Effector memory CD8-positive, alpha-beta T cell (primary cell): Measurements from ENCODE around the gene PCYT1B.
"Not testable (repeated sequence)": the region's sequence is repeated elsewhere in the genome, so short reads cannot be mapped to it uniquely, and the experiment has no call there.

Experiments used
- ATAC-seq: fragments of 150-1000 bp; cut with Tn5 transposase; replicated peaks from 2 replicates; pipeline ENCODE4 v1.10.0; 2021; ENCODE audit warnings: mild to moderate bottlenecking, moderate library complexity
- DNase-seq, 3 experiments: peaks; one replicate each; pipeline ENCODE4 v3.0.0; 2021
- H3K27ac Mint-ChIP-seq, 2 donors: one replicate each; pipeline ENCODE4 v1.8.0; 2022; ENCODE audit warnings: mild to moderate bottlenecking in 2 of 2, mixed read lengths in 2 of 2, moderate library complexity in 2 of 2
- H3K27me3 Mint-ChIP-seq, 2 donors: one replicate each; pipeline ENCODE4 v1.8.0; 2022; ENCODE audit warnings: mixed read lengths in 2 of 2
- H3K36me3 Mint-ChIP-seq: one replicate; pipeline ENCODE4 v1.8.0; 2022; ENCODE audit warnings: mild to moderate bottlenecking, moderate library complexity, mixed read lengths; ENCODE audit not compliant: insufficient read depth
- H3K4me1 Mint-ChIP-seq, 2 donors: one replicate each; pipeline ENCODE4 v1.8.0; 2022; ENCODE audit warnings: low read depth in 2 of 2, mixed read lengths in 2 of 2
- H3K4me3 Mint-ChIP-seq, 2 donors: one replicate each; pipeline ENCODE4 v1.8.0; 2022; ENCODE audit warnings: mild to moderate bottlenecking in 2 of 2, mixed read lengths in 2 of 2, moderate library complexity in 2 of 2
- H3K9me3 Mint-ChIP-seq, 2 donors: one replicate each; pipeline ENCODE4 v1.8.0; 2022; ENCODE audit warnings: mixed read lengths in 2 of 2

PCYT1B gene

DNA sequence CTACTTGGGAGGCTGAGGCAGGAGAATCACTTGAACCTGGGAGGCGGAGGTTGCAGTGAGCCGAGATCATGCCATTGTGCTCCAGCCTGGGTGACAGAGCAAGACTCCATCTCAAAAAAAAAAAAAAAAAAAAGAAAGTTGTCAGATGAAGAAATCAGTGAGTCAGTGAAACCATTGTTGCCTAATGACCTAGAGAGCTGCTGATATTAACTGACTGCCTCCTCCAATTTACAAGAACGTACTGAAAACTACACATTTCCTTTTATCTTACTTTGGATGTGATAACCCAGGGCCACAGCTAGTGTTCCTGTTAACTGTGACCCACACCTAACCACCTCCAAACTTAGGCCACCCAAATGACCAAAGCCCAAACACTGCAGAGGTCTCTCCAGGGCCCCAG is 41.2 kb downstream of the PCYT1B start:
- not testable (repeated sequence) for H3K4me3 Mint-ChIP-seq, H3K27ac Mint-ChIP-seq, H3K36me3 Mint-ChIP-seq, DNase-seq, ATAC-seq, H3K9me3 Mint-ChIP-seq, H3K4me1 Mint-ChIP-seq
- peaks cover 0 to 11% of the 10 kb centered on the region in 2 donors for H3K27me3 Mint-ChIP-seq

DNA sequence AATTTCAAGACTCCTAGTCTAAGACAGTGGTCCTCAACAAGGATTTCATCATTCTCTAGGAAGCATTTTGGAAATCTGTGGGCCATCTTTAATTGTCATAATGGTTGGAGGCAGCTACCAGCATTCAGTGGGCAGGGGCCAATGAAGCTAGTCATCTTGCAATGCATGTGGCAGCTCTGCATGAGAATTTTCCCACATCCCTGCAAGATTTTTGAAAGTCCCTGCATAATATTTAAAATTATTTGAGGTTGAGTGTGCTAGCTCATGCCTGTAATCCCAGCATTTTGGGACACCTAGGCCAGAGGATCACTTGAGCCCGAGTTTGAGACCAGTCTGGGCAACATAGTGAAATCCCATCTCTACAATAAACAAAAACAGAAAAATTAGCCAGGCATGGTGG is 44.0 kb downstream of the PCYT1B start:
- H3K36me3 Mint-ChIP-seq = no peaks in the 10 kb centered on the region
- DNase-seq (no peak), ATAC-seq (no peak)
- no peaks in the 10 kb centered on the region for H3K4me1 Mint-ChIP-seq
- peaks cover 0 to 11% of the 10 kb centered on the region in 2 donors for H3K27me3 Mint-ChIP-seq
- no peak overlapping the region for H3K27ac Mint-ChIP-seq
- H3K4me3 Mint-ChIP-seq = no peak overlapping the region
- no peaks in the 10 kb centered on the region for H3K9me3 Mint-ChIP-seq

DNA sequence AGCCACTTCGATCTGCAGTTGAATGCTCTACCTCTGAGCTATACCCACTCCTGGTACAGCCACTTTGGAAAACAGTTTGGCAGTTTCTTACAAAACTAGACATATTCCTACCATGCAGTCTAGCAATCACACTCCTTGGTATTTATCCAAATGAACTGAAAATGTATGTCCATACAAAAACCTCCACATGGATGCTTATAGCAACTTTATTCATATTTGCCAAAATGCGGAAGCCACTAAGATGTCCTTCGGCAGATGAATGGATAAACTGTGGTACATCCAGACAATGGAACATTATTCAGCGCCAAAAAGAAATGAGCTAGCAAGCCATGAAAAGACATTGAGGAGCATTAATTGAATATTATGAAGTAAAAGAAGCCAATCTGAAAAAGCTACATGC is 45.3 kb downstream of the PCYT1B start:
- no peak for DNase-seq
- no peak for ATAC-seq

DNA sequence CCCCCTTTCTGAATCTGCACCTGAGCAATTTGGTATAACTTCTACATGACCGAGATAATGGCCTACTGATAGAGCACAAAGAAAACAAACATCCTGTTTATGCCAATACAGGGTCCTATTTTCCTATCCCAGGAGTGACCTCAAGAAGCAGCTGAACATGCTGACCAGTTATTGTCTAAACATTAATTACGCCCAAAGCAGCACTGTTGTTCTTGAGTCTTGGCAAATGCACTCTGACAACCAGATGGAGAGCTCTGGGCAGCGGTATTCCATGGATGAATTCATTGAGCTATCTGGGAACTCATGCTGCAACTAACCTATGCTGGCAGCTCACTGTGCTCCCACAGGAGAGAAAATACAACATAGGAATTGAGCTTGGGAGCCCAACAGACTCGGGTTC is 52.6 kb downstream of the PCYT1B start:
- ATAC-seq = no peak
- Mint-ChIP-seq H3K27me3 (peaks cover 9% of the 10 kb centered on the region in 2 donors), H3K27ac (no peak overlapping the region), H3K36me3 (no peaks in the 10 kb centered on the region), H3K4me1 (no peaks in the 10 kb centered on the region), H3K9me3 (no peaks in the 10 kb centered on the region), H3K4me3 (no peak overlapping the region)
- DNase-seq = no peak

More for the DNA sequence above, 45.3 kb downstream of the PCYT1B start:
- no peaks in the 10 kb centered on the region for H3K36me3 Mint-ChIP-seq
- no peak overlapping the region for H3K4me3 Mint-ChIP-seq
- H3K4me1 Mint-ChIP-seq = no peaks in the 10 kb centered on the region
- H3K27me3 Mint-ChIP-seq = peaks cover 0 to 11% of the 10 kb centered on the region in 2 donors
- H3K27ac Mint-ChIP-seq = no peak overlapping the region
- H3K9me3 Mint-ChIP-seq = no peaks in the 10 kb centered on the region

DNA sequence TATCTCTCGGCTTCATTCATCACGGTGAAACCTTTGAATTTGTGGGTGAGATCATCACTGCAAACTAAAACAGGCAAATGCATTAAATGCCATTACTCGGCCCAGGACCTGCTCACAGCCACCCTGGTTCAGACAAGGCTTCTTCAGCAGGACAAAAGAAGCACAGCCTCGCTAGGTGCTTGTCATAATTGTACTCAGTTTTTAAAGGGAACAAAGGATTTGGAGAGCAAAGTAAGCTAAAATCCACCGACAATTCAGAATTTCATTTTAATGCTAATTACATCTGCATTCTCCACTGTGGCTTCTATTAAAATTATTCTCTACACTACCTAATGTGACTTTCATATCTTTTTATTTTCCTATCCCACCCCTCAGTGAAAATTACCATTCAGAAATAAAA is 57.0 kb downstream of the PCYT1B start:
- no peak overlapping the region for H3K27ac Mint-ChIP-seq
- no peak overlapping the region for H3K4me3 Mint-ChIP-seq
- H3K4me1 Mint-ChIP-seq = no peaks in the 10 kb centered on the region
- no peaks in the 10 kb centered on the region for H3K9me3 Mint-ChIP-seq
- ATAC-seq (no peak), DNase-seq (no peak)
- peaks cover 9% of the 10 kb centered on the region in 2 donors for H3K27me3 Mint-ChIP-seq
- H3K36me3 Mint-ChIP-seq = no peaks in the 10 kb centered on the region

DNA sequence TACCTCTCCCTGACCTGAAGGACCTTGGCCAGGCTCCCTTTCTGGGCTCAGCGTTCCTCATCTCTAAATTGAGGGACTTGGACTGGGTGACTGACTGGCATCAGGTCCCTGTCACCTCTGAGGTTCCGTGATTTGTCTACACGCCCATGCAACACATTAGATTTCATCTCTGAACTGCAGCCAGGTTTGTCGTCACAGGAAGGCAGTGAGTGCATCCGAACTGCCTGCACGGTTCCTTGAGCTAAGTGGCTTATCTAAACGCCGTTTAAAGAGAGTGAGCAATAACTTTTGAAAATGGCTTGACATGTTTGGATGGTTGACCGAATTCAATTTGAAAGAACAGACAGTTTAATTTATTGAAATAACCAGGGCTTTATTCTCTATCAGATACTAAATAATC is 70.1 kb downstream of the PCYT1B start:
- no peak for DNase-seq
- no peak for ATAC-seq
- Mint-ChIP-seq H3K27ac (no peak overlapping the region), H3K27me3 (peaks cover 6 to 12% of the 10 kb centered on the region in 2 donors), H3K9me3 (no peaks in the 10 kb centered on the region), H3K4me1 (no peaks in the 10 kb centered on the region), H3K36me3 (no peaks in the 10 kb centered on the region), H3K4me3 (no peak overlapping the region)

DNA sequence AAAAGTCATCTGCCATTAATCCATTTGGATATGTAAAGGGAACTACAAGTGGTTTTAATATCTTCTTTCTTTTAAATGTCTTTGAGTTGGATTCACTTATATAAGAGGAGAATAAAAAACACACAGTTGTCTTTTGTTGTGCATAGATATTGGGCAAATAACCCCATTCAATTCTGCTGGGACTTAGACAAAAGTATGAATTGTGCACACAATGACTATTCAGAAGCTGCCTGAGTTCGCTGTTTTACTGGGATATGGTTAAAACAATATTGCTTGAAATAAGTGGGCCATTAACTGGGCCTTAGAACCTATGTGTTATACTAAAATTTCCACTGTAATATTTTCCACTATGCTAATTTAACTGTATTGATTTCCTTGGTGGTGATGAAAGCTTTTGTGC is 71.7 kb downstream of the PCYT1B start:
- Mint-ChIP-seq H3K36me3 (no peaks in the 10 kb centered on the region), H3K4me1 (no peaks in the 10 kb centered on the region), H3K27ac (no peak overlapping the region), H3K27me3 (no peaks in the 10 kb centered on the region), H3K4me3 (no peak overlapping the region), H3K9me3 (no peaks in the 10 kb centered on the region)
- ATAC-seq = no peak
- DNase-seq = no peak

DNA sequence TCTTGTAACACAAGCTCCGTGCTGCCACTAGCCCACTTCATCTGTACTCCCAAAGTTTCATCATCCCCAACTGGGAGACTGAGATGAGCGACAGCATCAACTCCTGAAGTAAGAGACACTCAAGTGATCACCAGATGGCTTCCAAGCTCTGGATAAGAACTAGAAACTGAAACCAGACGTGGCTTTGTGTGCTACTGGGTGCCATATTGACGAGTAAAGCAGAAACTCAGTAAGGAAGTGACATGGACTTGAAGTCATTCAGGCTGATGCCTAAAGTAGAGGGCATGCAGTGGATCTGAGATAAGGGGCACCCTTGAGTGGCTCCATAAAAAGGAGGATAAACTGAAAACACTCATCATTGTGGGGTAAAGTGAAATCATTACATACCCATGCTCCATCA is 72.4 kb downstream of the PCYT1B start:
- H3K27ac Mint-ChIP-seq = no peak overlapping the region
- H3K36me3 Mint-ChIP-seq = no peaks in the 10 kb centered on the region
- no peak overlapping the region for H3K4me3 Mint-ChIP-seq
- peaks cover 0 to 1% of the 10 kb centered on the region in 2 donors for H3K27me3 Mint-ChIP-seq
- no peaks in the 10 kb centered on the region for H3K4me1 Mint-ChIP-seq
- no peaks in the 10 kb centered on the region for H3K9me3 Mint-ChIP-seq
- DNase-seq = no peak
- no peak for ATAC-seq

DNA sequence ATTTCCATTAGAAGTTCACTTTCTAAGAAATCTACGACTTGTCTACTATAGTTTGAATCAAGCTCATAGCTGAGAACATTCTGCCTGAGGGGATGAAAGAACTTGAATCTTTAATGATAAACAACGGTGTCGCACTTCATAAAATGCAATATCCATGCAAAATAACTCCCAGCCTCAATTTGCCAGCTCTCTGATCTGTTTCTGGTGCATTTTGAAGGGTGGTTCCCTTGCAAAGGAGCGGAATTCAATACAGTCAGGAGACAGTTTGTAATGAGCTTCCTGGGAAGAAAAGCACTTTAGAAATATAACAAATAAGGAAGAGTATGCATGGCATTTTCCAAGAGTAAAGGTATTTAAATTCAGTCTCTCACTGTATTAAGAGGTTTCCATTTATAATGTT is 80.0 kb downstream of the PCYT1B start:
- no peaks in the 10 kb centered on the region for H3K4me1 Mint-ChIP-seq
- DNase-seq = no peak
- no peak overlapping the region for H3K27ac Mint-ChIP-seq
- H3K36me3 Mint-ChIP-seq = no peaks in the 10 kb centered on the region
- H3K4me3 Mint-ChIP-seq = no peak overlapping the region
- no peak for ATAC-seq
- H3K9me3 Mint-ChIP-seq = no peaks in the 10 kb centered on the region
- peaks cover 9 to 29% of the 10 kb centered on the region in 2 donors for H3K27me3 Mint-ChIP-seq

DNA sequence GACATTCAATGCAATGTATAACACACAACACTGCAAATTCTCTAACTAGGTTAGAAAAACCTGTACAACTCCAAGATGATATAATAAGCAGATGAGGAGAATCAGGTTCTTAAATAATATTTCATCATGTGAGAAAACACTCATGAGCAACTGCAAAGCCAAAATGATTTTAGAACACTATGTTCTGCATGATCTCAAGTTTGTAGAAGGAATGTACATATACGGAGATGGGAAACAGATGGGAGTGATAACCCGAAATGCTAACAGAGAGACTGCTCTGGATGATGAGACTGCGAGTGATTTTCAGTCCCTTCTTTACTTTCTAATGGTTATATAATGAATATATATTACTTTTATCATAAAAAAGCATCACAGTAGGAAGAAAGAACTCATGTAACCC is 80.9 kb downstream of the PCYT1B start:
- Mint-ChIP-seq H3K4me3 (no peak overlapping the region), H3K27ac (no peak overlapping the region), H3K9me3 (no peaks in the 10 kb centered on the region), H3K4me1 (no peaks in the 10 kb centered on the region), H3K27me3 (peaks cover 9 to 29% of the 10 kb centered on the region in 2 donors), H3K36me3 (no peaks in the 10 kb centered on the region)
- DNase-seq = no peak
- ATAC-seq = no peak

DNA sequence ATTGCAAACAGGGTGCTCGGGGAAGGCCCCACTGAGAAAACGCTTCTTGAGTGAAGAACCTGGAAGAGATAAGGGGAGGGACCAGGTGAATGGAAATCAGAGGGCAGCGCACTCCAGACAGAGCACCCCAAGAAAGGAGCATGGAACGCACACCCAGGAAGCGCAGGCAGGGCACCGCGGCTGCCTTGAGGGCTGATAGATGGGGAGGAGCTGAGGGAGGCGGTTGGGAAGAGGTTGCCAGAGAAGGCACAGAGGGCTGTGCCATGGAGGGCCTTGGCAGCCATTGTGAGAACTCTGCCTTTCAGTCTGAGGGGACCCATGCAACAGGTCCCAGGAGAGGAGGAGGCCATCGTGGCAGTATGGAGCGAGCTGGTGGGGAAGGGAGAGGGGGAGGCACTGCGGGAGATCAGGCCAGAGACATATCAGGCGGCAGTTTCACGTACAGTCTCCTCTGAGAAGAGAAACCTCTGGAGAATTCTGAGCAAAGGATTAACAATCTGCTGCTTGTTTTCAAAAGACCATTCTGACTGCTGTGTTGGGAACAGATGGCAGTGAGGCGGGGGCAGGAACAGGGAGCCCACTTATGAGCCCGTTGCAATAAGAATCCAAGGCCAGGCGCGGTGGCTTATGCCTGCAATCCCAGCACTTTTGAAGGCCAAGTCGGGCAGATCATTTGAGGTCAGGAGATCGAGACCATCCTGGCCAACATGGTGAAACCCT is 83.7 kb downstream of the PCYT1B start:
- H3K9me3 Mint-ChIP-seq = no peaks in the 10 kb centered on the region
- ATAC-seq (no peak), DNase-seq (no peak)
- no peaks in the 10 kb centered on the region for H3K4me1 Mint-ChIP-seq
- no peaks in the 10 kb centered on the region for H3K36me3 Mint-ChIP-seq
- H3K4me3 Mint-ChIP-seq = no peak overlapping the region
- peaks cover 9 to 21% of the 10 kb centered on the region in 2 donors for H3K27me3 Mint-ChIP-seq
- H3K27ac Mint-ChIP-seq = no peak overlapping the region

DNA sequence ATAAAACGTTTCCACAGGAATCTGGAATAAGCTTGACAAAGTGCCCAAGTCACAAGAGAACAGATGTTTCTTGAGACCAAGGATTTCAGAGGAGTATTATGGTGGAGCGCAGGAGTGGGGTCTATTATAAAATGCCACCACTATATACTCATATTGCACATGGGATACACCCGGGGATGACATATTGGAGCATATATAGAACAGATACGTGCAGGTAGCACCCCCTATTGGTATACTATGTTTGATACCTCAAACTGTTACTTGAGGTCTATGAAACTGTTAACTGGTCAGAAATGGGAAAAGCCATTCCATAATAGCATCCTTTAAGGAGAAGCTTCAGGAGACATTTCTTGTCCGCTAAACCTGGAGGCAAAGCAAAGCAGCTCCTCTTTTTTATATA is 86.0 kb downstream of the PCYT1B start:
- Mint-ChIP-seq H3K4me1 (no peaks in the 10 kb centered on the region), H3K4me3 (no peak overlapping the region), H3K9me3 (no peaks in the 10 kb centered on the region), H3K36me3 (no peaks in the 10 kb centered on the region), H3K27ac (no peak overlapping the region), H3K27me3 (peaks cover 9 to 21% of the 10 kb centered on the region in 2 donors)
- ATAC-seq = no peak
- no peak for DNase-seq

DNA sequence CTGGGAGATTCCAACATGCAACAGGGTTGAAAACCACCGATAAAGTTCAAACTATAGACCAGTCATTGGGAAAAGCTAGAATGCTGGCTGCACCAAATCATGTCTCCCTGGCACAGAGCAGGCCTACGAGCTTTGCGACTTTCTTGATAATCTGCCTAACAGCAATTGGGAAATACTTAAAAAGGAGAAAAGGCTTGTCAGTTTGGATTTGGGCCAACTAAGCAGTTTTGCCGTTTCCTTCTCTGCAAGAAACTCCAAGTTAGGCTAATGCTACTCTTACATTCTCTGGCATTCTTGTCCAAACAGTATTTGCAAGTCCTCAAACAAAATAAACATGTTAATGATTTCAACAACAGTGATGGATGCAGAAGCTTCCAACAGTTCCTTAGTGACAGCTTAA is 94.1 kb downstream of the PCYT1B start:
- Mint-ChIP-seq H3K27ac (no peak overlapping the region), H3K4me3 (no peak overlapping the region), H3K9me3 (no peaks in the 10 kb centered on the region), H3K27me3 (no peaks in the 10 kb centered on the region), H3K4me1 (no peaks in the 10 kb centered on the region), H3K36me3 (no peaks in the 10 kb centered on the region)
- DNase-seq (no peak), ATAC-seq (no peak)

DNA sequence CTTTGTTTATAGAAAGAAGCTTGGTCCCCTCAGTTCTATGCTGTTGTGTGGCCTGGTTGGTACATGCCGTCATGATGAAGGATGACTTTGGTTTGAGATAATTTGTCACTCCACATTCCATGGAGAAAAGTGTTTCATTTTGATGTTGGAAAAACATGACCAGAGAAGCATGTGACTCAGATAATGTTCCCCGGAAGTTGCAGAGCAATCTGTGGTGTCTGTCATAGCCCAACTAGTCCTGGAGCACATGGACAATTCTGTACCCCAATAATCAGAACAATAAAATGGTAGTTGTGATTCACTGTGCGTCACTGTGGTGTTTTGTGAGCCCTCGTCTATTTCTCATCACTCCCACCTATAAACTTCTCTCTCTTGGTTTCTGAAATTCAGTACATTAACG is 97.0 kb downstream of the PCYT1B start:
- DNase-seq (no peak), ATAC-seq (no peak)
- Mint-ChIP-seq H3K4me1 (no peaks in the 10 kb centered on the region), H3K4me3 (no peak overlapping the region), H3K27ac (no peak overlapping the region), H3K27me3 (no peaks in the 10 kb centered on the region), H3K9me3 (no peaks in the 10 kb centered on the region), H3K36me3 (no peaks in the 10 kb centered on the region)

DNA sequence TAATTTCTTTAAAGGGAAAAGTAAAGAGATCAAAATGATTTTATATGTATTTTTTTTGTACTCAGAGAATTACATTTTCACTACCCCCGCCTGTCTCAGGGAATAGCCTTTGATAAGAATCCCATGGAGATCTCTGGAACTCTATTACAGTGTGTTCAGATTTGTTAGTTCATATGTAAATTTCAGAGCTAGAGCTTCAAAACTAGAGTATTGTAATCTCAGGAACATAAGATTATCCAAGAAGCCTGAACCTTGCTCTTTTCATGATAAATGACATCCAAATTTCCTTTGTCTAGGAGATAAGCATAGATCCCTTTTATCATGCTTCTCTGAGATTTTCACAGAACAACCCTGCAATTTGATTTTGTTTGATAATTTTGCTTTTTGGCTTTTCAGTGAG is 99.2 kb downstream of the PCYT1B start:
- no peak overlapping the region for H3K4me3 Mint-ChIP-seq

More for the DNA sequence above, 99.2 kb downstream of the PCYT1B start:
- Mint-ChIP-seq H3K27me3 (no peaks in the 10 kb centered on the region), H3K4me1 (no peaks in the 10 kb centered on the region), H3K9me3 (no peaks in the 10 kb centered on the region), H3K36me3 (no peaks in the 10 kb centered on the region), H3K27ac (no peak overlapping the region)
- ATAC-seq = no peak
- no peak for DNase-seq
